ENCODE results near the gene PKIB.
"Not testable (repeated sequence)": the region's sequence is repeated elsewhere in the genome, so short reads cannot be mapped to it uniquely, and the experiment has no call there.

The PKIB gene

GRCh38 chr6:122609881-122610689 is at the start of gene PKIB:
PKIB (plus strand) TSS chr6:122610405; CDS start chr6:122717795, 107,390 bp downstream.
- DNase-seq = no peak

DNA sequence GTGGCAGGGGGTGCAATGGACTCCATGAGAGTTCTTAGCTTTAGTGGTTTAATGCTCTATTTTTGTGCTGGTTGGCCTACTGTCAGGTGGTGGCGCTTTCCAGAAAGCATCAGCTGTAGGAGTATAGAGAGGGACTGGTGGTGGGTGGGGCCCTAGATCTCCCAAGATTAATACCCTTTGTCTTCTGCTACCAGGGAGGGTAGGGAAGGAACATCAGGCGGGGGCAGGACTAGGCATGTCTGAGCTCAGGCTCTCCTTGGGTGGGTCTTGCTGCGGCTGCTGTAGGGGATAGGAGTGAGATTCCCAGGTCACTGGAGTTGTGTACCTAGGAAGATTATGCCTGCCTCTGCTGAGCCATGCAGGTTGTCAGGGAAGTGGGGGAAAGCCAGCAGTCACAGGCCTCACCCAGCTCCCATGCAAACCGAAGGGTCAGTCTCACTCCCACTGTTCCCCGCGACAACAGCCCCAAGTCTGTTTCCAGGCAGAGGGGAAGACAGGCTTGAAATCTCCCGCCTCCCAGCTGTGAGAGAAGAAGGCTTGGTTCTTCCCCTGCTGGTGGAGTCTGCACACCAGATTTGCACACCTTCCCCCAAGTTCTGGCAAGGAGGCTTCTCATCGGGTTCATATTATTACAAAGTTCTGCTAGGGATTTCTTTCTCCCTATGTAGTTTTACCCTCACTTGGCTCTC is 46.7 kb upstream of the PKIB start:
- no peak for DNase-seq

DNA sequence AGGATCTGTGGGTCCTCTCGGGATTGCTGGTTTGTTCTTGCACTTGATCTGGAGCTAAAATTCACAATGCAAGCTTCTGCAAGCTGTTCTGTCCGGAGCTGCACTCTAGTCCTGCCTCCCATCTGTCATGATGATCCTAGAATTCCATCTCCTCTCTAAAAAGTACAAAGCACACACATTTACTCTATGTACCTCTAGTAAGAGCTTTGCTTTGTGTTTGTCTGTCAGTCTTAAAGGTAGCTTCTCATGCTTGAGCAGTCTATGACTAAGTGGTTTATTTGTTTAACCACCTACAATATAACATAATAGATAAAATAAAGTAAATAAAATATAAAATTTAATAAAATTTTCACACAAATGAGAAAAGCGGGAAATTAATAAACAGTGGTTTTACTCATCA is 46.0 kb upstream of the PKIB start:
- no peak for DNase-seq

- no peak for DNase-seq
These were observed 44.5 kb upstream of the PKIB start for GRCh38 chr6:122565708-122566107.

- no peak for DNase-seq
These were observed 43.2 kb upstream of the PKIB start for GRCh38 chr6:122567034-122567433.

DNA sequence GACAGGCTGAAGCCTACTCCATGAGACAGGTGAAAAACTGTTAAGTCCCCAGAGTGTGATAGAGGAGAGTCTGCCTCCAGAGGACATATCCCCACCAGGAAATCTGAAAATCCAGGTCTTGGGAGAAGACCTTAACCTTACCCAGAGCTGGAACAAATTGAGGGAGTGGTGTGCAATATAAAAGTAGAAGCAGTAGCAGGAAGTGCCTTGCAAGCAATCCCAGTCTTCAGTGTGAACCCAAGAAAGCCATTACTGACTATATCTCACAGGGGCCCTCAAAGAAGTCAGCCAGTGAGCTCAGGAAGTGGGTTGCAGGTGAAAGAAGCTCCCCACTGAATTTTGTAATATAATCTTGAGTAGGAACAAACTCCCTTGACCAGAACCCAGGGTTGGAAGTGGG is 41.9 kb upstream of the PKIB start:
- DNase-seq = no peak

DNA sequence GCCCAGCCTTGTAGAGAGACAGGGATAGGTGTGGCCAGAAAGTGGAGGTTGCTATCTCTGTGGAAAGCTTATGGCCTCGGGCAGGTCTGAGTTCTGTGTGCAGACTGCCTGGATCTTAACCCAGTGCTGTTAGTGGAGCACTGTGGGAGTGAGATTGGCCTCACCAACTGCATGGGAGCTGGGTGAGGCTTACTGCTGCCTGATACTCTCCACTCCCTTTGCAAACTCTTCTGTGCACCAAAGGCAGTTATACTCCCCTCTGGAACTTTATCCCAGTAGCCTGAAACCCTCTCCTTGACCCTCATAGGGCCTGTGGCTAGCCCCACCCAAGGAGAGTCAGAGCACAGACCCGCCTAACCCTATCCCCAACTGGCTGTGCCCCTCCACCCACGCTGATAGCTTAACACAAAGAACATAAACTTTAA is 41.4 kb upstream of the PKIB start:
- DNase-seq = no peak

DNA sequence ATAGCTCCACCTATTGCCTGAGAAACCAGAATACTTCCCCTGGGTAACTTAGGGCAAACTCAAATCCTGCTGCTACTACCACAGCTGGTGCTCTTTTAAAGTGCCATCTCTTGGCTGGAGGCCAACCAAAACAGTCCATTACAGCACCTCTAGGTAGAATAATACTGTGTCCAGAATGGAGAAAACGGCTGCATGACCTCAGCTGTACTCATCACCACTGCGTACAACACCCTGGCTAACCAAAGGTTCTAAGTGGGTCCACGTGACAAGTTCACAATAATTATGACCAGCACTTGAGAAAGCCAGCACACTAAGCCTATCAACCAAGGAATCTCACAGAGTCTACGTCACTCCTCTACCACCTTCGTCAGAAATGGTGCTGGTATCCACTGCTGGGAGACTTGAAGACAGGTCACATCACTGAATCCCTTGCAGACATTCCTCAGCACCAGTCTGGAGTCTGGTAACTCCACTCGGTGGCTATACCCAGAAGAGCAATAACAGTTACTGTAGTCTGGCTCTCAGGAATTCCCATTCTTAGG is 40.9 kb upstream of the PKIB start:
- no peak for DNase-seq

DNA sequence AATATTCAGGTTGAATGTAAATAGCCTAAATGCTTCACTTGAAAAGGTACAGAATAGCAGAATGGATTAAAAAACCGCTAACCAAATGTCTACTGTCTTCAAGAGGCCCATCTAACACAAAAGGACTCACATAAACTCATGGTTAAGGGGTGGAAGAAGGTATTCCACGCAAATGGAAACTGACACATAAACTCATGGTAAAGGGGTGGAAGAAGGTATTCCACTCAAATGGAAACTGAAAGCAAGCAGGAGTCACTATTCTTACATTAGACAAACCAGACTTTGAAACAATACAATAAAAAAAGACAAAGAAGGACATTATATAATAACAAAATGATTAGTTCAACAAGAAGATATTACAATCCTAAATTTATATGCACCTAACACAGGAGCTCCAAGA is 38.3 kb upstream of the PKIB start:
- DNase-seq = no peak

- DNase-seq = no peak
These were observed 33.3 kb upstream of the PKIB start for GRCh38 chr6:122576888-122577287.

GRCh38 chr6:122578961-122579360 is 31.2 kb upstream of the PKIB start:
- no peak for DNase-seq

GRCh38 chr6:122580737-122581136 is 29.5 kb upstream of the PKIB start:
- DNase-seq = no peak

DNA sequence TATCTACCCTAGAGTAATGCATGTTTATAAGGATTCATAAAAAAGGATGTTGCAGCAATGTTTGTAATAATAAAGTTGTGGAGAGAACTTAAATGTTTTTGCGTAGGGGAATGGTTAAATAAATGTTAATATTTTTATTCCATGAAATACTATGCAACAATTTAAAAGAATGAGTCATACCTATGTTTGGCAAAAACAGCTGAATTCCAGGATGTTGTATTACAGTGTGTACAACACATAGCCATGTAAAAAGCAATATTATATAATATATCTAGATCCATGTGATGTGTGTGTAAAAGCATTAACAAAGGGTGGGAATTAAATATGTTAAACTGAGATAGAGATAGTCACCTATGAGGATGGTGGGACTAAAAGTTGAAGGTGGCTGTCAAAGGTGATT is 21.1 kb upstream of the PKIB start:
- DNase-seq = no peak

- DNase-seq = not testable (repeated sequence)
These were observed 11.9 kb upstream of the PKIB start for GRCh38 chr6:122598295-122598694.

GRCh38 chr6:122604676-122605075 is 5.5 kb upstream of the PKIB start:
- DNase-seq = no peak

GRCh38 chr6:122610690-122611455 is 668 bp downstream of the PKIB start:
- no peak for DNase-seq

GRCh38 chr6:122612838-122613237 is 2.6 kb downstream of the PKIB start:
- no peak for DNase-seq

- DNase-seq = no peak
These were observed 4.1 kb downstream of the PKIB start for GRCh38 chr6:122614303-122614702.

- no peak for DNase-seq
These were observed 5.2 kb downstream of the PKIB start for GRCh38 chr6:122615409-122615808.

DNA sequence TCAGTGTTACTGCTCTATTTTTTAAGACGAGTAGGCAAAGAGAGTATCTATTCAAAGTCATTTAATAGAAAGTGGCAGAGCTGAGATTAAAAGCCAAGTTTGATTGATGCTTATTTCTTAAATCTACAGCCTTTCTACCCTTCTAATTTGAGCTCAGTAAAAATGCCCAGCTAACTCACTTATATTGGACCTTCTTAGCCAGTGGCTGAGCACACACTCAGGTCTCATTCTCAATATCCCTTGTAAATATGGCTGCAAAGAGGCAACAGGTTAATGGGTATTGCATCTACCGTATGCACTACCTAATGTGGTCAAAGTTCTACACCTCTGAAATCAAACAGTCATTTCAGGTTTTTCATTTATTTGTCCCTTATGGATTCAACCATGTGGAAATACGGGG is 6.7 kb downstream of the PKIB start:
- no peak for DNase-seq

DNA sequence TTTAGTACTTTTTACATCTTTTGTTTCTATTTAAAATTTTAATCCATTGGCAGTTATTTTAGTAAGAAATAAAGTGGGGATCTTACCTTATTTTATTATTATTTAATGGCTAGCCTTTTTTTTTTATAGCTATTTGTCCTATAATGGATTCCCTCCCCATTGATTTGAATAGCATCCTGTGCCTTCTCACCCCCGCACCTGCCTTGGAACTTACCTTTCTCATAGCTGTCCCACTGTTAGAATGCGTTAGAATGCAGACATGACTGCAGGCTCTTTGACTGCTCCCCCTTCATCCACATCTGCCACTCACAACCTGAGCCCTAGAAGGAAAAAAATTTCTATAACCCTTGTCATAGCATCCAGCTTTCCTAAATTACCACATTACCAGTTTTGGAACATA is 9.1 kb downstream of the PKIB start:
- no peak for DNase-seq

GRCh38 chr6:122620428-122620827 is 10.2 kb downstream of the PKIB start:
- DNase-seq = no peak

DNA sequence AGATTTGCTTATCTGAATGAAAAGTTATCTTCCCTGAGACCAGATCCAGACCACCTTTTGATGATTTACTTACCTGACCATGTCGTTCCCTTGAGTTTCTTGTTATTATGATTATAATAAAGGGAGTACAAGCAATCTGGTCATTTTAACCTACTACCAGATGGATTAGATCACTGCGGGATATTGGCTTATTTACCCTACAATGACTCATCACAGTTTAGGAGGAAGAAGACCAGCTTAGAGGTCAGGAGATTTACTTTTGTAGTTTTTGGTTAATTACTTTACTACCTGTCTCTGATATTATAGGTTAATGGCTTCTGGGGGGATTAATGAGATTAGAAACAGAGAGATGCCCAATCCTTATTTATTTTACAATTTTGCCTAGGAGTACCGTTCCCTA is 10.7 kb downstream of the PKIB start:
- DNase-seq = no peak

Measured in SIG-M5 (cell line).